G401.6 (cell line): ENCODE measurements around the gene ARID1B.

Experiments
- FAIRE-seq: peaks from 2 replicates; lab custom pipeline; 2012; peaks lifted over from hg19 to GRCh38; lab: Jason Lieb, UNC

Gene ARID1B

GRCh38 chr6:156992020-156992804, 215.0 kb downstream of the ARID1B start:
- no peak for FAIRE-seq

GRCh38 chr6:156993713-156994112, 216.5 kb downstream of the ARID1B start:
- FAIRE-seq, result no peak

DNA sequence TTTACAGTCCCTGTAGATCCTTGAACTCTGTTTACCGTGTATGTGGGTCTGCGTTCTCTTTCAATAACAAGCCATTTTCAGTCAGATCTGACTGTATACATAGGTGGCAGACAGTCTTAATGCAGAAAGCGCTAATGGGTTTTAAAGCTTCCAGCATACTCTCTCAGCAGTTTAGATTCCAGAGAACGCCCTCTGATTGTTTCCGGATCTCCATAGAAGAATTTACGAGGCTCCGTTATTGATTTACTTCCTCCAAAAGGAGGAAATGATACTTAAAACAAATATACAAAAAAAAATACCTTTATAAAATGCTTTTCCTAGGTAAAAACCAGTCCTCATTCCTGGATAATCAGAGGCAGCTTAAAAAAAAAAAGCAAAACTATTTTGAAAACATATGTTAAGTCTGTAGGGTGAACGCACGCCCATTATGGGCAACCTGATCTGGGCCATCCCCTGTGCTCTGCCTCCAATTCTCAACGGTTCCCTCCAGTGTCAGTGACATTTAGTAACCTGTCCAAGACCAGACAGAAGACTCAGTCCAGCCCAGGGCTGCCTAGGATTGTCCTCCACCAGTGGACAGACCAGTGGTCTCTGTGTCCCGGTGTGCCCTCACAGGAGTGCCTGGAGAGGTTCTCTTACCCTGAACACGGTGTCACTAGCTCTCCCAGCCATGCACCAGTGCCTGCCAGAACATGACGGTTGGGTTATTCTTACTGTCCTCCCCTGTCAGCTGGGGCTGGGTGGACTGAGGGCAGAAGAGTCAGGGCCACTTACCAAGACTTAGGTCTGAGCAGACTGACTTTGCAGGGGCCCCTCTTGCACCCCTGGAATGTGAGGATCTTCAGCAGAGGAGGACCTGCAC, 217.3 kb downstream of the ARID1B start:
- no peak for FAIRE-seq

- no peak for FAIRE-seq
Observed at GRCh38 chr6:156995502-156995901, 218.3 kb downstream of the ARID1B start.

- FAIRE-seq, result no peak
Observed at GRCh38 chr6:156996265-156996664, 219.1 kb downstream of the ARID1B start.

GRCh38 chr6:156998794-156999330, 221.7 kb downstream of the ARID1B start:
- no peak for FAIRE-seq

DNA sequence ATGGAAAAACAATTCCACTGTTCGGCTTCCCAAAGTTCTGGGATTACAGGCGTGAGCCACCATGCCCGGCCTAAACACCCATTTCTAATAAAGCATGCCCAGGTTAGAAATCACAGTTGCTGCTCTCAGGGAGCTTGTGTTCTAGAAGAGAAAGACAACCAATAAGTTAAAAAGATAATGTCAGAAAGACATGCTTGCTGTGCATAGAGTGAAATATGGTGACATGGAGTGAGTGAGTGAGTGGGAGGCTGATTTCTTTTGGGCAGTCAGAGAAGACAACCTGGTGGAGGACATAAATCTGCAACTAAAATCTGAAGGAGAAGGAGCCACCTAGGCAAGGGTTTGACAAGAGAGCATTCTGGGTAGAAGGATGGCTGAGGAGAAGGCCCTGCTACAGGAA, 222.6 kb downstream of the ARID1B start:
- FAIRE-seq, result no peak

DNA sequence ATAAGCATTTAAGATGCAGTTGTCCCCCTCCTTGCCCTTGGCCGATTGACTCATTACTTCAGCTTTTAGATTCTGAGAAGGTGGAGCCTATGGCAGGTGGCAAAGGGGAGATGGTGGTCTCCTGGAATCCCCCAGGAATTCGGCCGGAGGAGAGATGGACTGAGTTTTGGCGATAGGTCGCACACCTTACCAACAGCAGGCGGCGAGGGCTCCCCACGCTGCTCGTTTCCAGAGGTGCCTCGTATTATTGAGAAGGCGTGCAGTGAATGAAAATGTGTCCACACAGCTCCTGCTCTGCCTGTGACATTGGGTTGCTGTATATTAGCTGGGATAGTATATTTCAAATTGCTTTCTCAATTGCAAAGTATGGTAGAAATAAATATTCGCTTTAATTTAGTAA, 224.5 kb downstream of the ARID1B start:
- FAIRE-seq, result no peak

DNA sequence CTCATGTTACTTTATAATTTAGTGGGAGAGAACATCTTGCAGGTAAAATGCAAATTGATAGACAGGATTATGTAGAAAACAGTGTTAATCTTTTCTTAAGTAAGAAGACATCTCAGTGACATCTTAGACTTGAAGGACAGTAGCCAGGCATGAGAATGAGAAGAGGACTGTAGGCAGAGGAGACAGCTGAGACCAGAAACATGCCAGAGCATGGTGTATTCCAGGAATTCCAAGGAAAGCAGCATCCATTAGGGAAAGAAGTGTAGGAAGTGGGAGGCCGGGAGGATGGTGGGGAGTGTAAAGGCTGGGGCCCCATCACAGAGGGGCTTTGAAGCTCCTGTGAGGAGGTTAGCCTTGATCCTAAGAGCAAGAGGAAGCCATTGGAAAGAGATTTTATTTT, 225.6 kb downstream of the ARID1B start:
- FAIRE-seq, result no peak

DNA sequence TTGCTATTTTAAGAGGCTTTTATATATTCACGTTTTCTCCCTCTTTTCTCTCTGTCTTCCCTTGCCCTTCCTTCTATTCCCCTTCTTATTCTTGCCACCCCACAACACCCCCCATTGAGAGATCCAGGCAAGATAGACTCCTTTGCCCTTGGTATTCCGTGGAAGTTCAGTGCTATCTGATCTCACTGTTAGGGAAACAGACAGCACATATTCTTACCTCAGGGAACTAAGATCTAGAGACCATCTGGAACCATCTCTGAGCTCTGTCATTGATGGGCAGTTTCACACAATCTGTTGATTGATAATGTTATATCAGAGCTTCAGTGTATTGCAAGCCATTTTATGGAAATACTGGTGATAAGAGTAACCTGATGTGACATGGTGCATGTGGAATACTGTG, 228.8 kb downstream of the ARID1B start:
- FAIRE-seq, result no peak

DNA sequence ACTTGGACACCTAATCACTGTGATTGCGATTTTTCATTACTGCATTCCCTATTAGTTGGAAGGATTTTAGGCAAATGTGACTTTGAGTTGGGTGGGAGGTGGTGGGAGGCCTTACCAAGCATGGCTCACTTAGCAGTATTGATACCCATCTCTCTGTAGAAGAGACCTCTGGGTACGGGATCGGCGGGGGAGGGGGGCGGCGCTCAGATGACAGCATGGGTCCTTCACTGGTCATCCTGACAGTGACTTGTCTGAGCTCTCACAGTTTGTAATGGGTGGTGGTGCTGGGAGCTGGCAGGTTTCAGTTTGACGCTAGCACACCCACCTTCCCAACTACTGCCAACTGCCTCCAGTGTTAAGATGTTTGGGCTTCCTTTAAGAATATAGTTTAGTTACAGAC, 231.4 kb downstream of the ARID1B start:
- no peak for FAIRE-seq

DNA sequence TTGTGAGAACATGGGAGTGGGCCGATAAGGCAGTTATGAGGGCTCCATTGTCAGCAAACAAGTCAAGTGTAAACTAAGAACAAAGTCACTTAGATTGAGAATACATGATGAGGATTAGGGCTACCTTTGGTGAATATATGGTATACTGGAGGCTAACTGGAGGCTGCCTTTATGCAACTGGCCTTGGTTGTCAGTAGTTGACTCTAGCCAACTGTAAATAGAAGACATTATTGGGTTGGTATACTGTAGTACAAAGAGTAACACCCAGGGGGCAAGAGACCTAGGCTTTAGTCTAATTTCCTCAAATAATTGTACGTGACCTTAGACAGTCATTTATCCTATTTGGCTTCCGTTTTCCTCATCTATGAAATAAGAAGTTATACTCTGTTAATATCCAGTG, 235.2 kb downstream of the ARID1B start:
- FAIRE-seq, result no peak

DNA sequence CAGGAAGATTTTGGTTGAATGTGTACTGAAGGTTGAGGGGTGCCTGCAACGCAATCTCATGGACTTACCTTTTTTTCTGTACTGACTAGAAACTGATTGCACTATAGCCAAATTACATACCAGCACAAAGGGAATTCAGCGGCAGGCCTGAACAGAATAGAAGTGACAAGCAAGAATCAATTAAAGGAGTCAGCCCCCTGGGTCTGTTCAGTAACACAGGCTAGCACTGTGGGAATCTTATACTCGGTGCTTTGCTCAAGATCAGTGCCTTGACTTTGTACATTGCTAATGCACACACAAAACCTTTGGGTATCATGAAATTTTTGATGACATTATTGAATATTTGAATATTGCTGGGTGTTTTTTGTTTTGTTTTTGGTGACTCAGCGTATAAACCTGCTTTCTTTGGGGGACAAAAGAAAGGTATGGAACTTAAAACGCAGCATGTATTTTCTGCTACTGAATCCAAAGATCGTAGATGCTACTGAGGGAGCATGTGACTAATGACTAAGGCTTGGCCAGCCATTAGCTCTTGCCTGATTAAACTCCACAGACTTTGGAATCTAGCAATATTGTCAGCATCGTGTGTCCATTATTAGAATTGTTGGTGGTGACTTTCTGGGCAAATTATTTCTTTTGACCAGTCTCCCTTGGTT, 236.6 kb downstream of the ARID1B start:
- FAIRE-seq, result no peak

DNA sequence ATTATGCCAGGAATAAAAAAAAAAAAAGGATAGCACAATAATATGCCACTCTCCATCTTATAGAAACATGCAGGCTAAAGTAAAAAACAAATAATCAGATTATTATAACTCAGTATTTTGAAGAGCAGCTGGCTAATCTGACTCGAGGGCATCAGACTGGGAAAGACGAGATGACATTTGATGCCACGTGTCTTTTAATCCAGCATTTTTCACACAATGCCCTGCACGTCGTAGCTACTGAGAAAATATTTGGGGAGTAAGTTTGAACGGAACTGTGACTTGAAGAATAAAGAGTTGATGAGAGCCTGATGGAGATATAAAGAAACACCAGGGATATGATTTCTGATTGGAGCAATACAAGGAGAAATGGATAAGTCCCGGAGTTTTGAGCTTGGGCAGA, 237.7 kb downstream of the ARID1B start:
- no peak for FAIRE-seq

DNA sequence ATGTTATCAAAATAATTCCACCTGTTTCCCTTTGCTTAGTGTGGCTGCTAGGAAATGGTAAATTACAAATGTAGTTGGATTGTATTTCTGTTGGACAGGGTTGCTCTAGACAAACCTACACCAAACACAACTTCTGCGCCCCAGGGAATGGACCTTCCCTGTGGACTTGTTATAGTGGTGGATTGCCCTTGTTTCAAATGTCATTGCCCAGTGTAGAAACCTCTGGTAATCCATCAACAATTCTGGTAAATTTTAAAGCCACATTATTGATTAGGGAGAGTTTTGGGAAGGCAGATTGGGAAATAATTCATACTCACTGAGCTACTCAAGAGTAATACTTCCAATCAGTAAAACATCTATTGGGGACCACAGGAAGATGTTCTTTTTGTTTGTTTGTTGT, 239.8 kb downstream of the ARID1B start:
- FAIRE-seq, result no peak

GRCh38 chr6:157017861-157018260, 240.7 kb downstream of the ARID1B start:
- FAIRE-seq, result no peak

DNA sequence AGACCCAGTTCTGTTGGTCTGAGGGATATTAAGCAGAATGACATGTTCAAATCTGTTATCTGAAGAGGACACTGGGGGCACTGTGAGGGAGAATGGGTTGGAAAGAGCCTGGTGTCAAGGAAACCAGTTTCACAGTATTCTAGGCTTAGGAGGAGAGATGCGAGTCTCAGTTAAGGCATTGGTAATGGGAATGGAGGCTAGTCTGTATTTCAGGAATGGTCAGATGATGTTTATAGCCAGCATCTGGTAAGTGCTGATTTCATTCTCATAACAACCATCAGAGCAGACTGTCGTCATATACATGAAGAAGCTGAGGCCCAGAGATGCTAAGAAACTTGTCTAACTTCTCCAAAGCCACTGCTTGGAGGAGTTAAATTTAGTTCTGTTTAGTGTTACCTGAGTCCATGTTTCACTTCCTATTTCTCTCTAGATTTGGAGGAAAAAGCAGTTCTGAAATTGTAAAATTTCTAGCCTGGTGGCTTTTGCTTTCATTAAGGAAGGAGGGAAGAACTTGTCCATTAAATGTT, 242.0 kb downstream of the ARID1B start:
- FAIRE-seq, result no peak

DNA sequence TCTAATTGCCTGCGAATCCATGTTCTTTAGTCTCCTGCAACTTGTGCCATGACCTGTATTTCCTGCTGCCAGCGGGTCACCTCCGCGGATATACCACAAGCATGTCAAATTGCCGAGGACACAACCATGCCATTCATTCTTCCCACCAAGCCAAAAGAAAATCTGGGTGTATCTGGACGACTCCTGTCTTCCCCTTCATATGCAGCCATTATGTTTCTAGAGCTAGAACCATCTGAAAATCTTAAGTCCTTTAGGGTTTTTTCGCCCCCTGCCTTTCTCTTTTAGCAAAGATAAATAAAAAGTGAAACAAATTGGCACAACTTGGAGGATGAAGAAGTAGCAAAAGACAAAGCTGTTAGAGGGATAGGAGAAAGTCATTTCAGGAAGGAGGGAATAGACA, 242.6 kb downstream of the ARID1B start:
- FAIRE-seq, result peak; percentile 61

- no peak for FAIRE-seq
Observed at GRCh38 chr6:157020398-157020797, 243.2 kb downstream of the ARID1B start.

DNA sequence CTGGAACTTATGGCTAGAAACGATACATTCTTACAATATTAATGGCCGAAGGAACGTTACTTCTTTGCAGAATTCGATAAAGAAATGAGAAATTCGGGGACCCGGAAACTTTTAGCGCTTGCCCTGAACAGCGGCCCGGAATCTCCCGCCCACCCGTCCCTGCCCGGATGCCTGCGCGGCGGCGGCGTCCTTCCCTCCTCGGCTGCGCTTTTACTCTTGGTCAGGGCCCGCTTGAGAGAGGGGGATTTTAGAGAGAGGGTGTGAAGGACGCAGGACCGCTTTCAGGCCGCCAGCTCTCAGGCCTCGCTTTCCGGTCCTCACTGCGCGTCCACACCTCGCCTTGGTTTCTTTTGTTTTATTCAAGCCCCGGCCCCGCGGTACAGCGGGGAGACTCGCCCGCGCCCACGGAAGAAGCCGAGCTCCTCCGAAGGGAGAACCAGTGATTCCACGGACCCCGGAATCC, 243.7 kb downstream of the ARID1B start:
- FAIRE-seq, result no peak

DNA sequence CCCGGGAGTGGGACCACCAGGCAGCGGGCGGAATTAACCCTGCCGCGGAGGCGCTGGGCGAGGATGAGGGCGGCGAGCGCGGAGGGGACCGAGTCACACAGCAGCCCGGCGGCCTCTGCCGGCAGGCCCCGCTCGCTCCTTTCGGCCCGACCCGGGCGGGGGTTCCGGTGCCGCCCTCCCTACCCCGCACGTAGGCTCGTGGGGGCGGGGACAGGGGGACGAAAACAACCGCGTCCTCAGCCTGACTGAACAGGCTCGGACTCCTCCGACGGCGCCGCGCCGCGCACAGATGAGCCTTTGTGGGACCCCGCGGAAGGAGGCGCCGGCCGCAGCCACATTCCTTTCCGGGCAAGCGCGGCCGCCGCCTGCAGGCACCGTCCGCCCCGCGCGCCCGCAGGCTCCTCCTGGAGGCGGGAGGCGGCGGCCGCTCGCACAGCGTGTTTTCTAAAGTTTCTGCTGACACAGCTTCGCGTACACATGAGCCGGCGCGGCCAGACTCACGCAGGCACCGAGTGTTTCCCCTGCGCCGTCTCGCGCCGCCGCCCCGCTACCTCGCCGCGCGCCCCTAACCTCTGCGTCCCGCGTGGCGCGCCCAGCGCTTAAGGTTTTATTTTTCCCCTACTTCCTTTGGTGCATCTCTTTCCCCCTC, 244.3 kb downstream of the ARID1B start:
- no peak for FAIRE-seq
